ENCODE results near the gene NFATC1.

Gene NFATC1

GRCh38 chr18:79434607-79435401, 39.1 kb downstream of the NFATC1 start:
- in situ Hi-C loops (cut with MboI; ENCODE audit: low sequenced_read_pairs, unreplicated experiment): no loop called here
- TF ChIP-seq, protein P1, sequence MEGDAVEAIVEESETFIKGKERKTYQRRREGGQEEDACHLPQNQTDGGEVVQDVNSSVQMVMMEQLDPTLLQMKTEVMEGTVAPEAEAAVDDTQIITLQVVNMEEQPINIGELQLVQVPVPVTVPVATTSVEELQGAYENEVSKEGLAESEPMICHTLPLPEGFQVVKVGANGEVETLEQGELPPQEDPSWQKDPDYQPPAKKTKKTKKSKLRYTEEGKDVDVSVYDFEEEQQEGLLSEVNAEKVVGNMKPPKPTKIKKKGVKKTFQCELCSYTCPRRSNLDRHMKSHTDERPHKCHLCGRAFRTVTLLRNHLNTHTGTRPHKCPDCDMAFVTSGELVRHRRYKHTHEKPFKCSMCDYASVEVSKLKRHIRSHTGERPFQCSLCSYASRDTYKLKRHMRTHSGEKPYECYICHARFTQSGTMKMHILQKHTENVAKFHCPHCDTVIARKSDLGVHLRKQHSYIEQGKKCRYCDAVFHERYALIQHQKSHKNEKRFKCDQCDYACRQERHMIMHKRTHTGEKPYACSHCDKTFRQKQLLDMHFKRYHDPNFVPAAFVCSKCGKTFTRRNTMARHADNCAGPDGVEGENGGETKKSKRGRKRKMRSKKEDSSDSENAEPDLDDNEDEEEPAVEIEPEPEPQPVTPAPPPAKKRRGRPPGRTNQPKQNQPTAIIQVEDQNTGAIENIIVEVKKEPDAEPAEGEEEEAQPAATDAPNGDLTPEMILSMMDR (IDR thresholded peaks at IDR 0.05; ENCODE audit: borderline replicate concordance, control extremely low read depth, extremely low read depth, insufficient read depth, missing control alignments): no peak
- no peak for DNase-seq (ENCODE audit: low spot score)

- DNase-seq (ENCODE audit: low spot score): no peak
- TF ChIP-seq, protein P1 (IDR thresholded peaks at IDR 0.05; ENCODE audit: borderline replicate concordance, control extremely low read depth, extremely low read depth, insufficient read depth, missing control alignments): no peak
- in situ Hi-C loops (cut with MboI; ENCODE audit: low sequenced_read_pairs, unreplicated experiment): no loop called here
These were observed 41.0 kb downstream of the NFATC1 start for GRCh38 chr18:79436556-79437275.

DNA sequence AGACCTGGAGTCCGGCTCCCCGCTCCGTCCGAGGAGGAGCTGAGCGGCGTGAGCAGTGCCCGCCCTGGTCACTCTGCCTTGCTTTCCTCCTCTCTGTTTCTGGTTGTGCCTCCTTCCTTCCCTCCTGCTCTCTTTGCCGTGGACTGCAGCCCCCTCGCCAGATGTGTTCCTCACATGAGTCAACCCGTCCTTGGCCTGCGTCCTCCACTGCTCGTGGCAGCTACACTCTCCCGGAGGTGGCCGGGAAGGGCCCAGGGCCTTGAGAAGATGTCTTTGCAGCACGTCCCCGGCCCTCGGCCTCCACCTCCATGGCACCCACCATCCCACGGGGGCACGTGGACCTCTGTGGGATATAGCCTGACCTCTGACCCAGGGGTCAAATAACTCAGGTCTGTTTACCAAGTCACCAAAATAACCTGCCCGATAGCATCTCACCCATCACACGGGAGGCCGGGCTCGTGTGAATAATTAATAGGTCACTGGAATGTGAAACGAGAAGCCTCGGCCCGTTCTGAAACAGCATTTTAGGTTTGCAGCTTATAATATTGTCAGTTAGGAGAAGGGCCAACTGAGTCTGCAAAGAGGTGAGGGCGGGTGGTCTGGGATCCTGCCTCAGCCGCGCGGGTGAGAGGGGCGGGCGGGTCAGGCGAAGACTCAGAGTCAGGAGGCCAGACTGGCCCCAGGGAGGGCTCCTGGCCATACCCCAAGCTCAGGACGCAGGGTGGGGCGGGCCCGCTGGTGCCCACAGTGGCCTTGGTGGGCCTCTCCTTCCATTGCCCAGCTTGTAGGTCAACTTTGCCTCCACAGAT, 42.6 kb downstream of the NFATC1 start:
- TF ChIP-seq, protein P1 (IDR thresholded peaks at IDR 0.05; ENCODE audit: borderline replicate concordance, control extremely low read depth, extremely low read depth, insufficient read depth, missing control alignments): no peak
- in situ Hi-C loops (cut with MboI; ENCODE audit: low sequenced_read_pairs, unreplicated experiment): no loop called here
- no peak for DNase-seq (ENCODE audit: low spot score)

DNA sequence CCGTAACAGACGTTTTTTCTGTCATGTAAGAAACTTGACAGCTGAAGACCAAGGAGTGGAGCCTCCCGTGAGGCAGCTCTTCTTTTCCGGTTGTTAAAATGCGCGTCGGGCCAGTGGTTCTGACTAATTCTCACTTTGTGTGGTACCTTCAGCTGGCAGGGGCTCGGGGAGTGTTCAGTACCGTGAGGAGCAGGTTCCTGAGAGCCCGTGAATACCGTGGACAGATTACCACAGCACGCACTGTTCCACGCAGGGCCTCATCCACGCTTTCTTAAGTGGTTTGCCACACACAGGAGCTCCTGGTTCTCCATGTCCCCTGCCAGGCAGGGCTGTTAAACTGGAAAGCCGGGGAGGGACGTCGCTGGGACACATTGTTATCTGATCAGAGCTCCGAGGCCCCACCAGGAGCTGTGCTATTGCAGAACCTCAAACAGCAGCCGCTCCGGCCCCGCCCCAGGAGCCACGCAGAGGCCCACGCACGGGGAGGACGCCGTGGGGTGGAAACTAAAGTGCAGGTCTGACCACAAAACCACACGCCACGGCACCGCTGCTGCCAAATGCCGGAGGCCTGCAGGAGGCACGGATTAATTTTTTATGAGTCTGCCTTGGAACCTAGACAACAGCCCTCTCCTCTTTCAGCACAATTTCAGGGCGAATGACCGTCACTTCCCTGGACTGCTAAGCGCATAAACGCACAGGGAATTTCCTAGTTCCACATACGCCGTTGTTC, 43.3 kb downstream of the NFATC1 start:
- in situ Hi-C loops (cut with MboI; ENCODE audit: low sequenced_read_pairs, unreplicated experiment): no loop called here
- TF ChIP-seq, protein P1 (IDR thresholded peaks at IDR 0.05; ENCODE audit: borderline replicate concordance, control extremely low read depth, extremely low read depth, insufficient read depth, missing control alignments): no peak
- no peak for DNase-seq (ENCODE audit: low spot score)

DNA sequence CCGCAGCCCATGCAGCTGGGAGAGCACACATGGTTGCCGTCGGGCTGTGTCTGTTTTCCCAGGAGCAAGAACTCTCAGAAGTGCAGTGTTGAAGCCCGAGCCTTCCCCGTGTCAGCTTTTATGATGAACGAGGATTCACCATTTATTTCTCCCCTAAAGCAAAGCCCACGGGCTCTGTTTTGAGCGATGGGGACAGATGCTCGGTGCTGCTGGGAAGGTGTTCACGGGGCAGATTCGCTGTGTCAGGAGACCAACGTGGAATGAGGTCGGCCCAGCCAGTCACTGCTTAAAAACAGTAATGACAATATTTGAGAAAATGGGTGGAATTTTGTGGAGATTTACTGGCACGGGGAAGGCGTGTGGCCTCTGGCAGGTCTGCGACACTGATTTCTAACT, 43.9 kb downstream of the NFATC1 start:
- TF ChIP-seq, protein P1 (IDR thresholded peaks at IDR 0.05; ENCODE audit: borderline replicate concordance, control extremely low read depth, extremely low read depth, insufficient read depth, missing control alignments): no peak
- in situ Hi-C loops (cut with MboI; ENCODE audit: low sequenced_read_pairs, unreplicated experiment): no loop called here
- DNase-seq (ENCODE audit: low spot score): no peak

Data from GM13976 (cell line).